ENCODE results near the gene TMPRSS13.

TMPRSS13 gene

DNA sequence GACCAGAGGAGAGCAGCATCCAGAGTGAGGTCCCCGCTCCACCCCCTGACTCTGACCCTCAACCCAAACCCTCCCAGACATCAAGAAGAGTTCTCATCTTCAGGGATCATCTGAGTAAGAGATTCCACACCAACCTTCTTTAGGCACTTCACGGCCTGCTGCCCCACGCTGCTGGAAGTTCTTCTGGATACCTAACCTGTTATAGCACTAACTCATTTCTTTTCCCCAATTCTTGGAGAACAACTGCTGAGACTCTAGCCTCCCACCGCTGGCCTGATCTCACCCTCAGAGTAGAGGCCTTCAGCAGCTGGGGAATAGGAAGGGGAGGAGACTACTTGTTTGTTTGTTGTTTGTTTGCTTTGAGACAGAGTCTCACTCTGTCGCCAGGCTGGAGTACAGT, 7.3 kb downstream of the TMPRSS13 start:
- no peak for DNase-seq (ENCODE audit: insufficient read length, low spot score)
- TF ChIP-seq, protein P1, sequence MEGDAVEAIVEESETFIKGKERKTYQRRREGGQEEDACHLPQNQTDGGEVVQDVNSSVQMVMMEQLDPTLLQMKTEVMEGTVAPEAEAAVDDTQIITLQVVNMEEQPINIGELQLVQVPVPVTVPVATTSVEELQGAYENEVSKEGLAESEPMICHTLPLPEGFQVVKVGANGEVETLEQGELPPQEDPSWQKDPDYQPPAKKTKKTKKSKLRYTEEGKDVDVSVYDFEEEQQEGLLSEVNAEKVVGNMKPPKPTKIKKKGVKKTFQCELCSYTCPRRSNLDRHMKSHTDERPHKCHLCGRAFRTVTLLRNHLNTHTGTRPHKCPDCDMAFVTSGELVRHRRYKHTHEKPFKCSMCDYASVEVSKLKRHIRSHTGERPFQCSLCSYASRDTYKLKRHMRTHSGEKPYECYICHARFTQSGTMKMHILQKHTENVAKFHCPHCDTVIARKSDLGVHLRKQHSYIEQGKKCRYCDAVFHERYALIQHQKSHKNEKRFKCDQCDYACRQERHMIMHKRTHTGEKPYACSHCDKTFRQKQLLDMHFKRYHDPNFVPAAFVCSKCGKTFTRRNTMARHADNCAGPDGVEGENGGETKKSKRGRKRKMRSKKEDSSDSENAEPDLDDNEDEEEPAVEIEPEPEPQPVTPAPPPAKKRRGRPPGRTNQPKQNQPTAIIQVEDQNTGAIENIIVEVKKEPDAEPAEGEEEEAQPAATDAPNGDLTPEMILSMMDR (IDR thresholded peaks at IDR 0.05; ENCODE audit: insufficient read depth, missing control alignments), result no peak
- no peak for FAIRE-seq

DNA sequence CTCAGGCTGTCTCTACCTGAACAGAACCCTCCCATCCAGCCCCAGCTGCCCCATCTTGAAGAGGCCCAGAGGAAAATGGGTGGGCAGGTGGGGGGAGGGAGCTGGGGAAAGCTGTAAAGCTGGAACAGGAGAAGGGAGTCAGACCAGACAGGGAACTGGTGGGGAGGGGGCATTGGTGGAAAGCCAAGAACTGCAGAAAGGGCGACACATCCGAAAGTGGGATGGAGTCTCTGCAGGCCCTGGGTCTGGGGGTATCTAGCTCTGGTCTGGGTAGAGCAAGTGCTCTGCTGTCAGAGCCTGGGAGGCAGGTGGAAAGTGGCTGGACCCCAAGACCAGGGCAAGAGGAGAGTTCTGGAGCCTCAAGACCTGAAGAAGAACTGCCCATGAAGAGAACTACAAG, 7.7 kb downstream of the TMPRSS13 start:
- DNase-seq (ENCODE audit: insufficient read length, low spot score), result no peak
- TF ChIP-seq, protein P1 (IDR thresholded peaks at IDR 0.05; ENCODE audit: insufficient read depth, missing control alignments), result no peak
- no peak for FAIRE-seq

DNA sequence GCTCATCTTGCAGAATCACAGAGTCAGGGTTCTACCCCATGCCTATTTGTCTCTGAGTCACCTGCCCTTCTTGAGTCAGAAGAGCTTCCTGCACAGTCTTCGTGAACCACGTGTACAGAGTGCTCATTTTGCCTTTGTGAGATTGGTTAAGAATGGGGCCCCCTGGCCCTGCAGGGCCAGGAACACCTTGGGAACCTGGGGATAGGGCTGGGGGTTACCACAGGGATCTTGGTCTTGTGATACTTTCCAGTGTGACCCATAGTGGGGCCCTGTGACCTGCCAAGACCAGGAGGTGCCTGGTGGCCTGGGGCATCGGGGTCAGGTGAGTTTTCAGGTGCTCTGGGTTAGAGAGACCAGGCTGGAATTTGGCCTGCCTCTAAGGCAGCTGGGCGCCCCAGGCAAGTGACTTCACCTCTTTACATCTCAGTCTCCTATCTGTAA, 9.4 kb downstream of the TMPRSS13 start:
- no peak for DNase-seq (ENCODE audit: insufficient read length, low spot score)
- TF ChIP-seq, protein P1 (IDR thresholded peaks at IDR 0.05; ENCODE audit: insufficient read depth, missing control alignments), result no peak
- FAIRE-seq, result no peak

GRCh38 chr11:117919341-117919740, 9.9 kb downstream of the TMPRSS13 start:
- TF ChIP-seq, protein P1 (IDR thresholded peaks at IDR 0.05; ENCODE audit: insufficient read depth, missing control alignments), result no peak
- DNase-seq (ENCODE audit: insufficient read length, low spot score) (no peak), FAIRE-seq (no peak)

- DNase-seq (ENCODE audit: insufficient read length, low spot score) (no peak), FAIRE-seq (no peak)
- TF ChIP-seq, protein P1 (IDR thresholded peaks at IDR 0.05; ENCODE audit: insufficient read depth, missing control alignments), result no peak
Measured at GRCh38 chr11:117918366-117919255, 10.6 kb downstream of the TMPRSS13 start.

GRCh38 chr11:117917591-117918151, 11.5 kb downstream of the TMPRSS13 start:
- TF ChIP-seq, protein P1 (IDR thresholded peaks at IDR 0.05; ENCODE audit: insufficient read depth, missing control alignments), result no peak
- FAIRE-seq, result no peak
- no peak for DNase-seq (ENCODE audit: insufficient read length, low spot score)

- FAIRE-seq, result no peak
- TF ChIP-seq, protein P1 (IDR thresholded peaks at IDR 0.05; ENCODE audit: insufficient read depth, missing control alignments), result no peak
Measured at GRCh38 chr11:117916956-117917355, 12.2 kb downstream of the TMPRSS13 start.

More at GRCh38 chr11:117916956-117917355, 12.2 kb downstream of the TMPRSS13 start:
- DNase-seq (ENCODE audit: insufficient read length, low spot score), result no peak

All from D721Med (cell line).